Gastrocnemius medialis (tissue), 4 donors: ENCODE measurements around the gene PRL.

Source experiments
- POLR2A ChIP-seq, 2 donors: fragments of 450-650 bp; IDR thresholded peaks; one replicate each; pipeline ENCODE4 v1.6.1; 2017; ENCODE audit warnings: antibody characterized with exemption in 2 of 2, mild to moderate bottlenecking in 2 of 2, moderate library complexity in 2 of 2
- TF ChIP-seq, protein P1 (sequence below), 5 experiments: fragments of 450-650 bp in 3 of 5; fragments of 200-600 bp in 2 of 5; sonication (generic) in 2 of 5; IDR thresholded peaks in 4 of 5; conservative IDR thresholded peaks in 1 of 5; 1 replicate in 4 of 5; 2 replicates in 1 of 5; pipeline ENCODE4 v1.5.1; 2016 to 2019; ENCODE audit warnings: antibody characterized with exemption in 5 of 5, mild to moderate bottlenecking in 3 of 5, moderate library complexity in 3 of 5

DNA sequence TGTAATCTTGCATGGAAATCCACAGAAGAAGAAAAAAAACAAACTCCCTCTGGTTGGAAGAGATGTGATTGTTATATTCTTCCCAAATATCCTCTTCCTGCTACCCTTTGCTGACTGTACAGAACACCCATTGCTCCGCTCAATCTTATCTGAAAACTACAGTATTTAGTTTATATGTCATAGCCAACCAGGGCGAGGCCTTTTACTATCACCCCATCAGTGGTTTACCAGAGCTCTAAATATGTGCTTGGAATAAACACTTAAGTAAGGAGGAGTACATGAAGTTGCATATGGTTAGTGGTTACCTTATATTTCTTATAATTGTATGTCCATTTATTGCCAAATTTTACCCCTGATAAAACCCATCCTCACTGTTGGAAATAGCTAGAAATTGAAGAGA is 12.2 kb downstream of the PRL start:
- TF ChIP-seq, protein P1, sequence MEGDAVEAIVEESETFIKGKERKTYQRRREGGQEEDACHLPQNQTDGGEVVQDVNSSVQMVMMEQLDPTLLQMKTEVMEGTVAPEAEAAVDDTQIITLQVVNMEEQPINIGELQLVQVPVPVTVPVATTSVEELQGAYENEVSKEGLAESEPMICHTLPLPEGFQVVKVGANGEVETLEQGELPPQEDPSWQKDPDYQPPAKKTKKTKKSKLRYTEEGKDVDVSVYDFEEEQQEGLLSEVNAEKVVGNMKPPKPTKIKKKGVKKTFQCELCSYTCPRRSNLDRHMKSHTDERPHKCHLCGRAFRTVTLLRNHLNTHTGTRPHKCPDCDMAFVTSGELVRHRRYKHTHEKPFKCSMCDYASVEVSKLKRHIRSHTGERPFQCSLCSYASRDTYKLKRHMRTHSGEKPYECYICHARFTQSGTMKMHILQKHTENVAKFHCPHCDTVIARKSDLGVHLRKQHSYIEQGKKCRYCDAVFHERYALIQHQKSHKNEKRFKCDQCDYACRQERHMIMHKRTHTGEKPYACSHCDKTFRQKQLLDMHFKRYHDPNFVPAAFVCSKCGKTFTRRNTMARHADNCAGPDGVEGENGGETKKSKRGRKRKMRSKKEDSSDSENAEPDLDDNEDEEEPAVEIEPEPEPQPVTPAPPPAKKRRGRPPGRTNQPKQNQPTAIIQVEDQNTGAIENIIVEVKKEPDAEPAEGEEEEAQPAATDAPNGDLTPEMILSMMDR (IDR thresholded peaks at IDR 0.05 in 4 of 5, conservative IDR thresholded peaks at IDR 0.05 in 1 of 5) = no peak
- TF ChIP-seq POLR2A (IDR thresholded peaks at IDR 0.05) = no peak
